ENCODE data around the gene TMPRSS4.

GRCh38 chr11:118124929-118125535 is 48.2 kb downstream of the TMPRSS4 start:
- TF ChIP-seq CTCF (conservative IDR thresholded peaks at IDR 0.05; ENCODE audit: low read length) (no peak), EZH2phosphoT487 (IDR thresholded peaks at IDR 0.05; ENCODE audit: borderline replicate concordance) (no peak)
